Astrocyte (in vitro differentiated cells and primary cell): ENCODE results near the gene CLSTN3. TPM values are rescaled to one million over a fixed set of nuclear protein-coding genes. Genes with fewer than 3 reads are reported as not detected.

Experiments
- DNase-seq: peaks from one replicate; pipeline ENCODE4 v3.0.0-alpha.2; 2010; ENCODE audit warnings: low read depth
- FAIRE-seq: peaks from 2 replicates; lab custom pipeline; 2011; peaks lifted over from hg19 to GRCh38; lab: Jason Lieb, UNC
- H2AFZ ChIP-seq: 2 replicates; pipeline ENCODE4 v1.6.0; 2012; ENCODE audit warnings: low read depth, low read length, inconsistent platforms
- H3K27ac ChIP-seq: 2 replicates; pipeline ENCODE4 v1.5.1; 2011; ENCODE audit warnings: low read depth, low read length, inconsistent platforms
- H3K27me3 ChIP-seq: 2 replicates; pipeline ENCODE4 v1.6.0; 2011; ENCODE audit warnings: low read length, inconsistent platforms; ENCODE audit not compliant: insufficient read depth
- H3K36me3 ChIP-seq: 2 replicates; pipeline ENCODE4 v1.5.1; 2011; ENCODE audit warnings: low read length, inconsistent platforms; ENCODE audit not compliant: insufficient read depth
- H3K4me1 ChIP-seq: 2 replicates; pipeline ENCODE4 v1.5.1; 2011; ENCODE audit warnings: low read length, inconsistent platforms; ENCODE audit not compliant: insufficient read depth
- H3K4me2 ChIP-seq: 2 replicates; pipeline ENCODE4 v1.6.0; 2012; ENCODE audit warnings: low read length, inconsistent platforms
- H3K4me3 ChIP-seq: 2 replicates; pipeline ENCODE4 v1.5.1; 2011; ENCODE audit warnings: low read depth, mild to moderate bottlenecking, low read length, inconsistent platforms; ENCODE audit not compliant: insufficient read depth
- H3K79me2 ChIP-seq: 2 replicates; pipeline ENCODE4 v1.6.0; 2012; ENCODE audit warnings: mild to moderate bottlenecking, low read length, inconsistent platforms; ENCODE audit not compliant: insufficient read depth
- H3K9ac ChIP-seq: 2 replicates; pipeline ENCODE4 v1.6.0; 2012; ENCODE audit warnings: mild to moderate bottlenecking, low read length, inconsistent platforms
- H3K9me3 ChIP-seq: 2 replicates; pipeline ENCODE4 v1.5.1; 2012; ENCODE audit warnings: low read depth, mild to moderate bottlenecking, low read length, inconsistent platforms; ENCODE audit not compliant: insufficient read depth
- H4K20me1 ChIP-seq: 2 replicates; pipeline ENCODE4 v1.6.0; 2012; ENCODE audit warnings: low read length, inconsistent platforms; ENCODE audit not compliant: insufficient read depth
- H3K27ac Mint-ChIP-seq: one replicate; pipeline ENCODE4 v1.8.0; 2021; ENCODE audit warnings: mild to moderate bottlenecking, mixed read lengths; ENCODE audit not compliant: unreplicated experiment
- H3K27me3 Mint-ChIP-seq: one replicate; pipeline ENCODE4 v1.8.0; 2021; ENCODE audit warnings: low read depth, mixed read lengths; ENCODE audit not compliant: unreplicated experiment
- H3K36me3 Mint-ChIP-seq: one replicate; pipeline ENCODE4 v1.8.0; 2021; ENCODE audit warnings: low read depth, mixed read lengths; ENCODE audit not compliant: unreplicated experiment
- H3K4me1 Mint-ChIP-seq: one replicate; pipeline ENCODE4 v1.8.0; 2021; ENCODE audit warnings: low read depth, mixed read lengths; ENCODE audit not compliant: unreplicated experiment
- H3K4me3 Mint-ChIP-seq: one replicate; pipeline ENCODE4 v1.8.0; 2021; ENCODE audit warnings: mild to moderate bottlenecking, moderate library complexity, mixed read lengths; ENCODE audit not compliant: unreplicated experiment
- H3K9me3 Mint-ChIP-seq: one replicate; pipeline ENCODE4 v1.8.0; 2021; ENCODE audit warnings: mild to moderate bottlenecking, mixed read lengths; ENCODE audit not compliant: unreplicated experiment
- EZH2 ChIP-seq: IDR thresholded peaks from 2 replicates; pipeline ENCODE4 v1.6.1; 2012; ENCODE audit warnings: mild to moderate bottlenecking, low read length, inconsistent platforms; ENCODE audit not compliant: insufficient read depth
- total RNA-seq: library from RNA; stranded (reverse); gene quantifications from 2 replicates; pipeline ENCODE4 v1.2.1, GENCODE V29; 2021
- TF ChIP-seq, protein P1 (sequence below): IDR thresholded peaks from 2 replicates; pipeline ENCODE4 v1.5.1; 2011; ENCODE audit warnings: low read depth, mild to moderate bottlenecking, inconsistent platforms, low read length, moderate library complexity; ENCODE audit not compliant: insufficient read depth

CLSTN3 gene
- total RNA-seq, 1 donor from 2014 or later, result 29.6 TPM

DNA sequence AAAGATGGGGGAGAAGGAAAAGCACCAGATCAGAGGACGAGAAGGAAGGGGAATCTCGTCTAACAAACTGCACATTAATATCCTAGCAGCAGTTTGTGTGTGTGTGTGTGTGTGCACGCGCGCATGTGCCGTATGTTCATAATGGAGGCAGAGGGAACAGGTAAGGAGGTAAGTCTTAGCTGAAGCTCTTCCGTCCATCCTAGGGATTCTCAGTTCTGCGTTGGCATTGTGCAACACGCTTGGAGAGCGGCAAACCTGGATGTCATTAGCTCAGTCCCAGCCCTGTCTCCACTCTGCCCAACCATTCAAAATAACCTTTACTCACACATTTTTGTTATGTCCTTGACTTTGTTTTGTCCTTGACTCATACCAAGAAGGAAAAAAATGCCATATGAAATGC, 36.3 kb upstream of the CLSTN3 start:
- peaks cover 6% of the 10 kb centered on the region for H3K27me3 ChIP-seq
- peaks cover 11% of the 10 kb centered on the region for H3K36me3 Mint-ChIP-seq
- H4K20me1 ChIP-seq, result no peaks in the 10 kb centered on the region
- no peaks in the 10 kb centered on the region for H3K9me3 ChIP-seq
- no peak overlapping the region for H2AFZ ChIP-seq
- no peak overlapping the region for H3K4me3 Mint-ChIP-seq
- DNase-seq, result no peak
- H3K27ac Mint-ChIP-seq, result no peak overlapping the region
- H3K27ac ChIP-seq, result no peak overlapping the region
- no peak overlapping the region for H3K4me2 ChIP-seq
- H3K4me1 ChIP-seq, result peaks cover 5% of the 10 kb centered on the region
- H3K36me3 ChIP-seq, result no peaks in the 10 kb centered on the region
- no peak overlapping the region for H3K9ac ChIP-seq
- H3K4me3 ChIP-seq, result no peak overlapping the region
- peaks cover under 1% of the 10 kb centered on the region for H3K9me3 Mint-ChIP-seq
- TF ChIP-seq, protein P1, sequence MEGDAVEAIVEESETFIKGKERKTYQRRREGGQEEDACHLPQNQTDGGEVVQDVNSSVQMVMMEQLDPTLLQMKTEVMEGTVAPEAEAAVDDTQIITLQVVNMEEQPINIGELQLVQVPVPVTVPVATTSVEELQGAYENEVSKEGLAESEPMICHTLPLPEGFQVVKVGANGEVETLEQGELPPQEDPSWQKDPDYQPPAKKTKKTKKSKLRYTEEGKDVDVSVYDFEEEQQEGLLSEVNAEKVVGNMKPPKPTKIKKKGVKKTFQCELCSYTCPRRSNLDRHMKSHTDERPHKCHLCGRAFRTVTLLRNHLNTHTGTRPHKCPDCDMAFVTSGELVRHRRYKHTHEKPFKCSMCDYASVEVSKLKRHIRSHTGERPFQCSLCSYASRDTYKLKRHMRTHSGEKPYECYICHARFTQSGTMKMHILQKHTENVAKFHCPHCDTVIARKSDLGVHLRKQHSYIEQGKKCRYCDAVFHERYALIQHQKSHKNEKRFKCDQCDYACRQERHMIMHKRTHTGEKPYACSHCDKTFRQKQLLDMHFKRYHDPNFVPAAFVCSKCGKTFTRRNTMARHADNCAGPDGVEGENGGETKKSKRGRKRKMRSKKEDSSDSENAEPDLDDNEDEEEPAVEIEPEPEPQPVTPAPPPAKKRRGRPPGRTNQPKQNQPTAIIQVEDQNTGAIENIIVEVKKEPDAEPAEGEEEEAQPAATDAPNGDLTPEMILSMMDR, result no peak
- no peak for TF ChIP-seq EZH2
- H3K4me1 Mint-ChIP-seq, result no peaks in the 10 kb centered on the region
- peaks cover 19% of the 10 kb centered on the region for H3K27me3 Mint-ChIP-seq
- no peak for FAIRE-seq
- H3K79me2 ChIP-seq, result no peaks in the 10 kb centered on the region

DNA sequence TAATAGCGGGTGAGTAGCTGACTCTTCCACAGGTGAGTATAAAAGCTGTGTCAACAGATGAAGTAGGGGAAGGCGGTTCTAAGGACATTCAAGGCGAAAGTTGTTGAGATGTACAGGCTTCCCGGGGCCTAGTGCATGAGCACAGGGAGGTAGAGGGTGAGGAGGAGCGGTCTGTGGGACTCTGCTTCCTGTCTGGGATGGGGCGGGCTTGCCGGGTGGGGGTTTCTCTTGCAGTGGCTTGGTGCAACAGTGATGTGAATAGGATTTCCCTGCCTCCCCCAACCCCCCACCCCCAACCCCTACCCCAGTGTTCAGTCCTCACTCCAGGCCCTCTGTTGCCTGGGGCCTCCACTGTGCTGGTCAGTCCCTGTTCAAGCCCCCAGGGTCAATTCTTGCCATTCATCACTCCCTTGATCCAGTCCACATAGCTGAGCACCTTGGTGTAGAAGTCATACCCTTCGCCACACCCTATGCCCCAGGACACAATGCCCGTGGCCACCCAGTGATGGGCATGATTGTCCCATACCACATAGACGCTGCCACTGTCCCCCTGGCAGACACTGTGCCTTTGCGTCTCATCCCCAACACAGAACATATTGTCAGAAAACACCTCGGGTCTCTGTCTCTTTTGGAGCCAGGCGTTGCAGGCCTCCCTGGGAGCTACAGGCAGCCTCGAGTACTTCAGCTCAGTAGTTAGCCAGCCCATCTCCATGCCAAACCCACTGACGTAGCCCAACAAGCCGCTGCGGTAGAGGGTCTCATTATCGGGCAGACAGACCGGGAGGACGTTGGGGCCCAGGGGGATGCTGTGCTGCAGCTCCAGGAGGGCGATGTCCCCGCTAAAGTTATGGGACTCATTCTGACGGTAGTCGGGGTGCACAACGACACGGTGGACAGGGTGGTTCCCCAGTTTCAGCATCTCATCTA, 33.9 kb upstream of the CLSTN3 start:
- Mint-ChIP-seq H3K36me3 (peaks cover 9% of the 10 kb centered on the region), H3K27me3 (peaks cover 6% of the 10 kb centered on the region), H3K27ac (no peak overlapping the region), H3K4me1 (no peaks in the 10 kb centered on the region), H3K4me3 (no peak overlapping the region), H3K9me3 (no peaks in the 10 kb centered on the region)
- H2AFZ ChIP-seq, result no peak overlapping the region
- no peak for TF ChIP-seq EZH2
- TF ChIP-seq, protein P1, result no peak
- no peak overlapping the region for H3K9ac ChIP-seq
- H3K27me3 ChIP-seq, result peaks cover 3% of the 10 kb centered on the region
- H4K20me1 ChIP-seq, result no peaks in the 10 kb centered on the region
- H3K36me3 ChIP-seq, result no peaks in the 10 kb centered on the region
- FAIRE-seq (no peak), DNase-seq (no peak)
- H3K4me3 ChIP-seq, result no peak overlapping the region
- H3K9me3 ChIP-seq, result no peaks in the 10 kb centered on the region
- no peak overlapping the region for H3K27ac ChIP-seq
- H3K4me1 ChIP-seq, result peaks cover 5% of the 10 kb centered on the region
- H3K4me2 ChIP-seq, result no peak overlapping the region
- no peaks in the 10 kb centered on the region for H3K79me2 ChIP-seq

DNA sequence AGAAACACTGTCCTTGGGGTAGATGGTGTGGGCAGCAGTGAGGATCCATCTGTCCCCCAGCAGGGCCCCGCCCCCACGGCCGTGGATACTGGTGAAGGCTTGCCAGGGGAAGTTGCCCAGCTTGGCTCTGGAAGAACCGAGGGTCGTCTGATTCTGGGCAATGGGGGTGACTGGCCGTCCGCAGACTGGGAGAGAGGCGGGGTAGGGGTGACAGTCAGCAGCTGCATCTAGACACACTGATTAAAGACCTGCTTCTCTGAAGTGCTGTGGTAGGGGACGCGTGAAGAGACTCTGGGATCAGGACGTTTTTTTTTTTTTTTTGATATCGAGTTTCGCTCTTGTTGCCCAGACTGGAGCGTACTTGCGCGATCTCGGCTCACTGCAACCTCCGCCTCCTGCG, 33.2 kb upstream of the CLSTN3 start:
- H3K36me3 ChIP-seq, result no peaks in the 10 kb centered on the region

More for the DNA sequence above, 33.2 kb upstream of the CLSTN3 start:
- Histone ChIP-seq H3K9ac (no peak overlapping the region), H3K4me1 (peaks cover 3% of the 10 kb centered on the region), H3K27ac (no peak overlapping the region), H3K4me2 (no peak overlapping the region), H3K79me2 (no peaks in the 10 kb centered on the region), H2AFZ (no peak overlapping the region), H3K4me3 (no peak overlapping the region), H3K27me3 (peaks cover 3% of the 10 kb centered on the region), H3K9me3 (no peaks in the 10 kb centered on the region), H4K20me1 (peaks cover 3% of the 10 kb centered on the region)
- Mint-ChIP-seq H3K4me1 (no peaks in the 10 kb centered on the region), H3K4me3 (no peak overlapping the region), H3K27me3 (peaks cover 4% of the 10 kb centered on the region), H3K27ac (no peak overlapping the region), H3K9me3 (peaks cover under 1% of the 10 kb centered on the region), H3K36me3 (peaks cover 12% of the 10 kb centered on the region)
- FAIRE-seq, result no peak
- no peak for DNase-seq
- TF ChIP-seq, protein P1, result no peak
- TF ChIP-seq EZH2, result no peak
